ENCODE measurements around the gene DEFB128.

DEFB128 gene

DNA sequence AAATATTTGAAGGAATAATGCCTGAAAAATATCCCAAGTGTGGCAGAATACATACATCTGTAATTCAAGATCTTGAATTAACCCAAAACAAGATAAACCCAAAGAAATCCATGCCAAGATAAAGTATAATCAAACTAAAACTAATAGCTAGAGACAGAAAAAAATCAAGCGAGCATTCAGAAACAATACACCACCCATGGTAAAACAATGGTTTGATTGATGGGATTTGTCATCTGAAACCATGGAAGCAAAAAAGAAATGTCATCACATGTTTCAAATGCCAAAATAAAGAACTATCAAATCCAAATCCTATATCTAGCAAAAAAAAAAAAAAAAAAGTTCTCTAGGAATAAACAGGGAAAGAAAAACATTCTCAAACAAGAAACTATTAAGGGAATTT is 37.4 kb downstream of the DEFB128 start:
- TF ChIP-seq, protein P1, sequence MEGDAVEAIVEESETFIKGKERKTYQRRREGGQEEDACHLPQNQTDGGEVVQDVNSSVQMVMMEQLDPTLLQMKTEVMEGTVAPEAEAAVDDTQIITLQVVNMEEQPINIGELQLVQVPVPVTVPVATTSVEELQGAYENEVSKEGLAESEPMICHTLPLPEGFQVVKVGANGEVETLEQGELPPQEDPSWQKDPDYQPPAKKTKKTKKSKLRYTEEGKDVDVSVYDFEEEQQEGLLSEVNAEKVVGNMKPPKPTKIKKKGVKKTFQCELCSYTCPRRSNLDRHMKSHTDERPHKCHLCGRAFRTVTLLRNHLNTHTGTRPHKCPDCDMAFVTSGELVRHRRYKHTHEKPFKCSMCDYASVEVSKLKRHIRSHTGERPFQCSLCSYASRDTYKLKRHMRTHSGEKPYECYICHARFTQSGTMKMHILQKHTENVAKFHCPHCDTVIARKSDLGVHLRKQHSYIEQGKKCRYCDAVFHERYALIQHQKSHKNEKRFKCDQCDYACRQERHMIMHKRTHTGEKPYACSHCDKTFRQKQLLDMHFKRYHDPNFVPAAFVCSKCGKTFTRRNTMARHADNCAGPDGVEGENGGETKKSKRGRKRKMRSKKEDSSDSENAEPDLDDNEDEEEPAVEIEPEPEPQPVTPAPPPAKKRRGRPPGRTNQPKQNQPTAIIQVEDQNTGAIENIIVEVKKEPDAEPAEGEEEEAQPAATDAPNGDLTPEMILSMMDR (IDR thresholded peaks at IDR 0.05; ENCODE audit: extremely low read depth, missing control alignments), result no peak
- no peak for DNase-seq (ENCODE audit: low spot score)

DNA sequence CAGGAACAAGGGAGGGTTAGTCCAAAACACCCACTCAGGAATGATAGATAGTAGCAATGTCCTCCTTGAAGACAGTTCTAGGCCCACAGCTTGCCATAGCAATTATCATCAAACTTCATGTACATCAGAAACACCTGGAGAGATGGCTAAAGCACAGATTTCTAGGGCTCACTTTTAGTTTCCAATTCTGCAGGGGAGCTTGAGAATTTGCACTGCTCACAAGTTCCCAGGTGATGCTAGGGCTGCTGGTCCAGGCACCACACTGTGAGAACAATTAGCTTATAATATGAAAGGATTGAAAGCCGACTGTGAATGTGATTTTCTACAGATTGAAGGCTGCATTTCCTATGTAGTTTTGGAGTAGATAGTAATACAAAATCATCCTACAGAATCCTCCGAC is 43.6 kb downstream of the DEFB128 start:
- TF ChIP-seq, protein P1 (IDR thresholded peaks at IDR 0.05; ENCODE audit: extremely low read depth, missing control alignments), result no peak
- DNase-seq (ENCODE audit: low spot score), result no peak

DNA sequence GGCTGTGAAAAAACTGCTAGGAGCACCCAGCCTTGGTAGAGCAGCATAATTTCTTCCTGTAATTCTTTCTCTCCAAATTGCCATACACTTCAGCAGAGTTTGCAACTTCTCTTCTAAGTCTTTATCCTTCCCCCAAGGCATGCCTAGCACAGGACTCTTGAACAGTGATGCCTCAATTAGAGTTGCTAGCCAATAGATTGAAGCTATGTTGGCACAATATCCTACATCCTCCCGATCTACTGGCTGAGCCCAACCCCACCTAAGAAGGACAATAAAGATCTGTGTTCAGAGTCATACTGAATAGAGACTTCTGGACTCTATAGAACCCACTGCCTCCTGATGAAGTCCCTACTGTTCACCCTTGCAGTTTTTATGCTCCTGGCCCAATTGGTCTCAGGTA is 47.2 kb downstream of the DEFB128 start, which contains the start of gene DEFB126:
Gene DEFB126 (plus strand): TSS at position 301 of the 400 bp plus-strand sequence. CDS start 39 bp downstream, at position 340.
- no peak for DNase-seq (ENCODE audit: low spot score)
- TF ChIP-seq, protein P1 (IDR thresholded peaks at IDR 0.05; ENCODE audit: extremely low read depth, missing control alignments), result no peak
